ENCODE results near the gene FHIT.

GRCh38 chr3:61237858-61238257, 13.4 kb downstream of the FHIT start:
- TF ChIP-seq TAF1 (IDR thresholded peaks at IDR 0.05; ENCODE audit: borderline replicate concordance, insufficient read depth, low read length): no peak
- TF ChIP-seq POLR2AphosphoS5 (IDR thresholded peaks at IDR 0.05; ENCODE audit: low read depth, low read length): no peak
- no peak for TF ChIP-seq SIN3A (IDR thresholded peaks at IDR 0.05; ENCODE audit: borderline replicate concordance, insufficient read depth, low read length)
- TF ChIP-seq REST (IDR thresholded peaks at IDR 0.05; ENCODE audit: insufficient read depth in 1 of 2, low read depth in 2 of 2, low read length in 2 of 2): no peak
